ENCODE results near the gene FIGLA. TPM values are rescaled to one million over a fixed set of nuclear protein-coding genes. Genes with fewer than 3 reads are reported as not detected.

Gene FIGLA
- total RNA-seq, 1 experiment from 2014 or later: not detected

DNA sequence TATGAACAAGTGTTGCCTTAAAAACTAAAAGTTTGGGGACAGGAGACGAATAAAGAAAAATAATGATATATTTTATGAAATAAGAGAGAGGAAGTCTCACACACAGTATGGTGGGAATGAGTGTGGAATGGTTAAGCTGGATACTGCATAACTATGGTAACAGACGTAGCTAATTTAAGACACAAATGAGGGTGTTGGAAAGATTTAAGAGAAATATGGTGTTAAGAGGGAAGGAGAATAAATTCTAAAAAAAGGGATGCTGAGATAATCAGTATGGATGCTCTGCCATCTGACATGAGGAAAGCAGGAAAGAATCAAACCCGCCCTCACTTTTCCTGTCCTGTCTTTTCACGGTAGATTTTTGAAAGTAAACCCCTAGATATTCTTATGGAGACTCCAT is 33.1 kb downstream of the FIGLA start:
- Histone ChIP-seq H3K23me2 (ENCODE audit: insufficient read length, low read depth, low read length, poor library complexity, severe bottlenecking) (no peaks in the 10 kb centered on the region), H3K79me2 (ENCODE audit: insufficient read depth, low read length) (peaks cover 73% of the 10 kb centered on the region; the same call in 1 of the 2 replicates), H3K14ac (ENCODE audit: insufficient read depth, low read length) (no peak overlapping the region), H3T11ph (ENCODE audit: low read length) (no peak overlapping the region), H3K27me3 (ENCODE audit: insufficient read depth, low read length) (no peaks in the 10 kb centered on the region), H2AFZ (ENCODE audit: low read length) (no peak overlapping the region), H4K20me1 (ENCODE audit: control insufficient read depth, insufficient read depth, insufficient read length) (no peaks in the 10 kb centered on the region), H3K9me3 (ENCODE audit: control insufficient read depth, low read depth, low read length) (no peaks in the 10 kb centered on the region), H2BK120ac (ENCODE audit: low read depth, low read length, poor library complexity, severe bottlenecking) (no peak overlapping the region), H3K56ac (ENCODE audit: insufficient read length, low read depth, low read length) (no peak overlapping the region), H4K91ac (ENCODE audit: insufficient read length, low read depth, low read length) (no peak overlapping the region), H2BK5ac (ENCODE audit: insufficient read length, low read length) (no peak overlapping the region), H3K4me2 (ENCODE audit: insufficient read depth, insufficient read length, low read length) (no peak overlapping the region), H2BK15ac (ENCODE audit: low read depth, low read length) (no peak overlapping the region), H3K18ac (ENCODE audit: insufficient read length, low read depth, low read length) (no peak overlapping the region), H4K8ac (replicated peaks; ENCODE audit: insufficient read length, low read depth, low read length) (no peak overlapping the region), H2AK5ac (ENCODE audit: insufficient read length, low read length) (no peak overlapping the region), H2BK20ac (ENCODE audit: low read depth, low read length, poor library complexity, severe bottlenecking) (no peak overlapping the region), H3K27ac (ENCODE audit: insufficient read length, low read depth, low read length) (no peak overlapping the region), H3K9ac (ENCODE audit: extremely low read depth, insufficient read length, low read length) (no peak overlapping the region), H3K23ac (ENCODE audit: insufficient read length, low read depth, low read length) (no peak overlapping the region), H3K79me1 (ENCODE audit: insufficient read depth, low read depth, low read length, poor library complexity, severe bottlenecking) (no peaks in the 10 kb centered on the region), H2BK12ac (ENCODE audit: insufficient read length, low read depth, low read length) (no peak overlapping the region), H4K5ac (ENCODE audit: insufficient read length, low read depth, low read length) (no peak overlapping the region), H3K4ac (ENCODE audit: low read depth, low read length) (no peak overlapping the region), H3K4me1 (ENCODE audit: insufficient read depth, low read length) (peaks cover 23% of the 10 kb centered on the region; the same call in 1 of the 2 replicates)
- no peaks in the 10 kb centered on the region for H3K9me3 Mint-ChIP-seq
- H3K27me3 Mint-ChIP-seq (ENCODE audit: low read depth): no peaks in the 10 kb centered on the region
- H3K36me3 Mint-ChIP-seq (ENCODE audit: insufficient read depth in 1 of 3, low read depth in 3 of 3): peaks cover 9% of the 10 kb centered on the region in 3 experiments; a peak in 6 of 7 replicates
- peaks cover 27 to 28% of the 10 kb centered on the region in 2 experiments for H3K4me1 Mint-ChIP-seq
- DNase-seq: no peak
- H3K27ac Mint-ChIP-seq: no peak overlapping the region
- WGBS (ENCODE audit: extremely low coverage, insufficient read length, low lambda C conversion rate): 100% methylated on average over 2 of the region's 4 CpGs
- TF ChIP-seq, protein P1, sequence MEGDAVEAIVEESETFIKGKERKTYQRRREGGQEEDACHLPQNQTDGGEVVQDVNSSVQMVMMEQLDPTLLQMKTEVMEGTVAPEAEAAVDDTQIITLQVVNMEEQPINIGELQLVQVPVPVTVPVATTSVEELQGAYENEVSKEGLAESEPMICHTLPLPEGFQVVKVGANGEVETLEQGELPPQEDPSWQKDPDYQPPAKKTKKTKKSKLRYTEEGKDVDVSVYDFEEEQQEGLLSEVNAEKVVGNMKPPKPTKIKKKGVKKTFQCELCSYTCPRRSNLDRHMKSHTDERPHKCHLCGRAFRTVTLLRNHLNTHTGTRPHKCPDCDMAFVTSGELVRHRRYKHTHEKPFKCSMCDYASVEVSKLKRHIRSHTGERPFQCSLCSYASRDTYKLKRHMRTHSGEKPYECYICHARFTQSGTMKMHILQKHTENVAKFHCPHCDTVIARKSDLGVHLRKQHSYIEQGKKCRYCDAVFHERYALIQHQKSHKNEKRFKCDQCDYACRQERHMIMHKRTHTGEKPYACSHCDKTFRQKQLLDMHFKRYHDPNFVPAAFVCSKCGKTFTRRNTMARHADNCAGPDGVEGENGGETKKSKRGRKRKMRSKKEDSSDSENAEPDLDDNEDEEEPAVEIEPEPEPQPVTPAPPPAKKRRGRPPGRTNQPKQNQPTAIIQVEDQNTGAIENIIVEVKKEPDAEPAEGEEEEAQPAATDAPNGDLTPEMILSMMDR (conservative IDR thresholded peaks at IDR 0.05): no peak
- no peak overlapping the region for H3K4me3 Mint-ChIP-seq

Data from H9 (cell line).